NCI-H774 (cell line): ENCODE data around the gene KICS2.
"Not testable (repeated sequence)": the region's sequence is repeated elsewhere in the genome, so short reads cannot be mapped to it uniquely, and the experiment has no call there.

Experiments used
- DNase-seq: peaks from one replicate; lab custom pipeline; 2025; lab: John Stamatoyannopoulos, UW

The KICS2 gene

DNA sequence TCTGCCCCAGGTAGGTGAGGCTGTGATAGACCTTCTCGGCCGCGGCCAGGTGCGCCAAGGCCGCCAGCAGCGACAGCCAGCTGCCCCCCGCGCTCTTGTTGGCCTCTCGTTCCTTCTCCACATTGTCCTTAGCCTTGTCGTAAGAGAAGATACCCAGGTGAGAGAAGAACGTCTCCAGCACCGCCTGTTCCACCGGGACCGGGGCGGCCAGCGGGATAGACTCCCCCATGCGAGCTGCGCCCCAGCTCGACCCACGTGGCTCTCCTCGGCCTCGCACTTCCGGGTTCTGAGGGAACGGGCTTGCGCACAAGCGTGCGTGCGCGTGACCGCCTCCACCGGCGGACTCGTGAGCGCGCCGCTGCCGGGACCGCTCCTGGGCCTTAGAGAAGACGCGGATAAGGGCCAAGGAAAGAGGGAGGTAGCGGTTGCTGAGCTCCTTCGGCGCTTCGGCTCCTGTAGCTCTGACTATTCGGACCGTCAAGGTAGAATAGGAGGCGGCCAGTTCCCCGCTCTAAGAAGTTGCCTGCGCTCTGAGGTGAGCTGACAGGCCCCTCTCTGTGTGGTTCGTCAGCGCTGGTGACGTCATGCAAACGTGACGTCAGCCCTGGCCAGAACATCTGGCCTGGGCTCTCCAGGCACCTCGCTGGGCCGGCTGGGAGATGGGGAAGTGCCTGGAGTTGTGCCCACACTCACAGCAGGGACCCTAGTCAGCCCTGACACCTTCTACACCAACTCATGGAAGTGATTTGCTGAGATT, at the start of gene KICS2:
Gene KICS2 (minus strand): TSS at position 288 of the 757 bp plus-strand sequence. CDS start 59 bp downstream, at position 229.
- peak; percentile 96 for DNase-seq

DNA sequence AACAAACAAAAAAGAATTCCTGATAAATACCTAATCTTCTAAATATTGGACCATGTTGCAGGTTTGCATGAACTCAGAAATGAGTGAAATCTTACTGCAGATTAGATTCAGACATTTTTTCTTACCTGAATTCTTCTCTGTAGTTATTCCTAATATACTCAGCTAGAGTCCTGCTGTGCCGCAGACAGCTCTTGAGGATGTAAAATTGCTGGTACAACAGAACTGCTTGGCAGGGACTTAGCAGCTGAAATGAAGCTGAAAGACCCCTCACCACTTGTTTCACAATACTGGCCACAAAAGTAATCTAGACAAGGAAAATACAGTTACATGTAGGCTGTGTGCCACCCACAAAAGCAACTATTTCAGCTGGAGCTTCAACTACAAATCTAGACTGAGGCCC, 48.3 kb upstream of the KICS2 start:
- DNase-seq, result no peak

- peak; percentile 37 for DNase-seq
These were observed 47.1 kb upstream of the KICS2 start for GRCh38 chr12:64269161-64269560.

DNA sequence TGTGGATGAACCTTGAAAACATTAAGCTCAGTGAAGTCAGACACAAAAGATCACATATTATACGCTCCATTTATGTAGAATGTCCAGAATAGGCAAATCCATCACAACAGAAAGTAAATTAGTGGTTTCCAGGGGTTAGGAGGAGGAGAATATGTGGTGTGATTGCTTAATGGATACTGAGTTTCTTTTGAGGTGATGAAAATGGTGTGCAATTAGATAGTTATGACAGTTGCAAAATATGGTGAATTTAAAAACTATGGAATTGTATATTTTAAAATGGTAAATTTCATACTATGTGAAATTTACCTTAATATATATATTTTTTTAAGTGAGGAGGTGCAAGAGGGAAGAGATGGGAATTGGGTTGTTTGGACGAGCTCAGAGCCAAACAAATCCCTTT, 46.3 kb upstream of the KICS2 start:
- no peak for DNase-seq

GRCh38 chr12:64265839-64266238, 43.7 kb upstream of the KICS2 start:
- DNase-seq, result no peak

DNA sequence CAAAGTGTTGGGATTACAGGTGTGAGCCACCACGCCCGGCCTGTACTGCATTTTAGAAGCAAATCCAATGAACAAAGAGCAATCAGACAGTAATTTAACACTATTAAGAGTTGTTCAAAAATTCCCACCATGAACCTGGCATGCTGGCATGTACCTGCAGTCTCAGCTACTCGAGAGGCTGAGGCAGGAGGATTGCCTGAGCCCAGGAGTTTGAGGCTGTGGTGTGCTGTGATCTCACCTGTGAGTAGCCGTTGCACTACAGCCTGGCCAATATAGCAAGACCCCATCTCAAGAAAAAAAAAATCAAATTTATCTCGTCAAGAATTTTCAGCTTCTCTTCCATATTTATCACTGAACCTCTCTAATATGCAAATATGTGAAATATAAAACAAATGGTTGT, 39.7 kb upstream of the KICS2 start:
- no peak for DNase-seq

GRCh38 chr12:64258576-64258975, 36.5 kb upstream of the KICS2 start:
- DNase-seq, result no peak

DNA sequence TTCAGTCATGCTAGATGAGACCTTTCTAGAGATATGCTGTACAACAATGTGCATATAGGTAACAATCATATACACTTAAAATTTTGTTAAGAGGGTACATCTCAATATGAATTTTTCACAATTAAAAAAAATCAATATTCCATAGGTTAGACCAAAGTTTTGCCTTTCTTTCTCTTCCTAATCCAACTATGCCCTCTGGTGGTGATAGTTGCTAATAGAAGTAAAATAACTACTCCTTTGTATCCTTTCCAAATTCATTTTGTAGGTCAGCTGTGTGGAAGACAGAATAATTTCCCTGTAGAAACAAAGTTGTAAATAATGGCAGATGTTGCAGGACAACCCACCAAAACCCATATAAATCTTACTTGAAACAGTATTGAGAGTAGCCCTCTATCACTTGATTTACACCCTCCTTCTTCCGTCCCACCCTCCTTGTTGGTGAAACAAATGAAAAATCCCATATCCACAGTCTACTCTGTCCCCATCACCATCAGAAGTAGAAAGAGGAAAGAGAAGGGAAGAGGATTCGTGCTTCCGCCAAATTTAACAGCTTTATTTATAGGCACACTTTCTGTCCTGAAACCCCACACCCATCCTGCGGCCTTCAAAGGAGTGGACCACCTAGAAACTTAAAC, 34.2 kb upstream of the KICS2 start:
- peak; percentile 82 for DNase-seq

- DNase-seq, result no peak
These were observed 33.2 kb upstream of the KICS2 start for GRCh38 chr12:64255249-64255648.

GRCh38 chr12:64253356-64253755, 31.3 kb upstream of the KICS2 start:
- no peak for DNase-seq

GRCh38 chr12:64252681-64253080, 30.6 kb upstream of the KICS2 start:
- DNase-seq, result no peak

DNA sequence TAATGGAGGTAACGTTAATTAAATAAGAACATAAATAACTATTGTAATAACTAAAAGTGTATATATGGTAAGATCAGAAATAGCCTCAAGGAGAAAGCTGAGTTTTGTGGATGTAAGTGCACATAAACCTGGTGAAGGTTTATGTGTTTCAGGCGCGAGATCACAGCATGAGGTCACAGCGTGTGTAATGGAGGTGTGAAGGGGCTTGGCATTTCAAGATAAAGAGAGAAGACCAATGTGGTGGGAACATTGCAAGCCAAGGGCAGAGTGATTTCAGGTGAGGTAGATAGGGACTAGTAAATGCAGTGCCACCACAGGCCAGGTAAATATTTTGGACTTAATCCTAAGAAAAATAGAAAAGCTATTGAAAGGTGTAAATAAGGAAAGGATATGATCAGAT, 21.7 kb upstream of the KICS2 start:
- no peak for DNase-seq

DNA sequence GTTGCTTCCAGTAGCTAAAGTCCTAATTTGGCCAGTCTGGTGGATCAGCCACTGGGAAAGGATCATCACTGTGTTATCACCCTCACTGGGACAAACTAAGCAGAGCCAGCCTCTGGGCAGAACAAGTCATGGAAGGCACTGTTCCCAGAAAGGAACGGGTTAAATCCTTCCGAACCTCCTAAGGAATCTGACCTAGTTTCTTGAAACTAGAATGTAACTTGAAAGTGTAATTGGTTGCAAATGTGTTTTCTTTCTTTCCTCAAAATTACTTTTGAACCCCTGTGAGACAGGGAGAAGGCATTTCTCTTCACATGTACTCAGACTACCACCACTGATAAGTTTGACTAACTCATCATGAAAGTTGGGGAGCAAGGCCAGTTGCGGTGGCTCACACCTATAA, 18.7 kb upstream of the KICS2 start:
- no peak for DNase-seq

DNA sequence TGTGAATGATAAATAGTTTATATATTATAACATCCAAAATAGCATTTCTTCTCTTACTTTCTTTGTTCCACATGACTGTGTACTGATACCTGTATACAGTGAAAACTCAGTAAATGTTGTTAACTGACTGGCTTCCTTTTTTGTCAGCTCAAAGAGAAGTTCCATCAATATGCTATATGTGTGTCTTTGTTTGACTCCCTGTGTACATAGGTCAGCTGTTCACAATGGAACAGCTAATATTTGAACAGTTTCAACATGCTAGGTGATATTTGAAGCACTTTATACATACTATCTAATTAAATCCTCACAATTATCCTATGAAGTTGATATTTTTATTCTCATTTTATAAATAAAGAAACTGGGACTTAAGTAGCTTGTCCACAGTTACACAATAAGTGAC, 15.3 kb upstream of the KICS2 start:
- DNase-seq, result peak; percentile 33

DNA sequence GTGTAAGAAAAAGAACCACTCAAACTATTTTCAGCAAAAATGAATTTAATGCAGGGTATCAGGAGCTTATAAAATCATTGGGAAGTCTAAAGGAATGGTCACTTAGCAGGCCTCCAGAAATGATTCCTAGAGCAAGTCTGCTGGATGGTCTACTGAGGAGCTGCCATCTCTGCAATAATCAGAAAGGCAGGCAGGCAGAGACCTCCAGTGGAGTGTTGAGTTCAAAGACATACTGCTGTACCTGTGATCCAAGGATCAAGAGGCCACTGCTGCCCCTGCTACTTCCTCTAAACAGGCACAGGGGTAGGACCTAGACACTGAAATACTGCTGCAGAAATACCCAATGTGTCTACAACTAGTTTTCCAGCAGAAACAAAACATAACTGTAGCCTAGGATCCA, 14.5 kb upstream of the KICS2 start:
- no peak for DNase-seq

DNA sequence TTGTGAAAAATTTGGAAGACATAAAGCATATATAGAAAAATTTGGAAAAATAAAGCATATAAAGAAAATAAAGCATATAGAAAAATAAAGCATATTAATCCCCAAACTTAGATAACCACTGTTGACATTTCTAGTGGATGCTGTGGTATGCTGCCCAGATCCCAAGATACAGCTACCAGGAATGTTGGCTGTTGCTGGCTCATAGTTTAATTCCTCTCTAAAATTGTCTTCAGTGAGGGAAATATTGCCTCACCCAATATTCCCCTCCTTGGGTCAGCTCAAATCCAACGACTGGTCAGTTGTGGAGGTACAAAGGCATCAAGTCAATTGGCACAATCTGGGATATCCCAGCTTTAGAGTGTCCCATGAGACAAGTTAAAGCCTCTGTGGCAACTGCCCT, 10.1 kb upstream of the KICS2 start:
- no peak for DNase-seq

GRCh38 chr12:64229796-64230195, 7.7 kb upstream of the KICS2 start:
- DNase-seq, result no peak

GRCh38 chr12:64229240-64229639, 7.1 kb upstream of the KICS2 start:
- DNase-seq, result no peak

- no peak for DNase-seq
These were observed 3.5 kb upstream of the KICS2 start for GRCh38 chr12:64225626-64226025.

DNA sequence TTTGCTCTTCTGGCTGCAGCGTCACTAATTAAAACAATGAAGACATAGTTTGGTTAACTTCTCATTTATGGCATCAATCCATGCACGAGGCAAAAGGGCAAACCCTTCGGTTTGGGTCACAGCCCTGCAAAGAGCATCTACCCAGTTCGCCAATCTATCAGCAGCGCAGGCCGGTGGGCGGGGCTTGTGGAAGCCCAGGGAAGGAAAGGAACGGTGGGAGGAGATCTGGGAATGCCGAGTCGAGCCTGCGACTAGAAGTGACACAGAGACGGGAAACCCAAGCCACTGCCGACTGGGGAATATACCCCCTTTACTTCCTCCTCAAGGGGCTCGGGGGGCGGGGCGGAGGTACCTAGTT, 466 bp downstream of the KICS2 start:
- DNase-seq, result peak; percentile 85

GRCh38 chr12:64220046-64220445, 2.0 kb downstream of the KICS2 start:
- DNase-seq, result no peak

DNA sequence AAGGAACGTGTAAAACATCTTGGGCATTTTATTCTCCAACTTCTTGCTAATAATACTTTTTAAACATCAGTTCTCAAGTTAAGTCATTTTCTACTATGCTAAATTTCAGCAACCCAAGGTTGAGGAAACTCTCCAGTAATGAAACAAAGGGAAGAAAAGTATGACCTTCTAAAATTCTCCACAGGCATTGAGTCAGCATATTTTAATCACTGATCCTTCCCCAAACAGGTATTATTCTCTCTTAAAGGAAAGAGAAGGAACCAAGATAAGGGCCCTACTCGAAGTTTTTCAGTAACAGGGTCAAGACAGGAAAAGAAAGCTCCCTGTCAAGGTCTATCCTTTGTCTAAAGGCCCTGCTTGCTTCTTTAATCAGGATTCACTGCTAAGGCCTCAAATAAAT, 3.0 kb downstream of the KICS2 start:
- no peak for DNase-seq

GRCh38 chr12:64218597-64218996, 3.5 kb downstream of the KICS2 start:
- DNase-seq, result no peak

DNA sequence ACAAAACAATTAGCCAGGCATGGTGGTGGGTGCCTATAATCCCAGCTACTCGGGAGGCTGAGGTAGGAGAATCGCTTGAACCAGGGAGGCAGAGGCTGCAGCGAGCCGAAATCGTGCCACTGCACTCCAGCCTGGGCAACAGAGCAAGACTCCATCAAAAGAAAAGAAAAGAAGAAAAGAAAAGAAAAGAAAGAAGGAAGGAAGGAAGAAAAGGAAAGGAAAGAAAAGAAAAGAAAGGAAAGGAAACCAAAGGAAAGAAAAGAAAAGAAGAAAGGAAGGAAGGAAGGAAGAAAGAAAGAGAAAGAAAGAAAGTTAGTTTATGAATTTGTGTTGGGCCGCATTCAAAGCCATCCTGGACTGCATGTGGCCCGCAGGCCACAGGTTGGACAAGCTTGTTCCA, 4.5 kb downstream of the KICS2 start:
- DNase-seq, result not testable (repeated sequence)
